DOHH2 (cell line): ENCODE results near the gene POTEF.
"Not testable (repeated sequence)": the region's sequence is repeated elsewhere in the genome, so short reads cannot be mapped to it uniquely, and the experiment has no call there.

Experiments used
- H3F3A ChIP-seq: fragments of 200-600 bp; sonication (generic), shearing (Covaris generic); 2 replicates; pipeline ENCODE4 v1.6.0; 2016; ENCODE audit warnings: antibody characterized with exemption, mild to moderate bottlenecking; ENCODE audit not compliant: control insufficient read depth, insufficient read depth
- H3K27ac ChIP-seq: fragments of 200-600 bp; sonication (generic); 2 replicates; pipeline ENCODE4 v1.5.1; 2014; ENCODE audit warnings: low read depth, mild to moderate bottlenecking, low read length, moderate library complexity
- H3K27me3 ChIP-seq: fragments of 200-600 bp; sonication (generic); 2 replicates; pipeline ENCODE4 v1.6.1; 2014; ENCODE audit warnings: mild to moderate bottlenecking, low read length, mixed read lengths; ENCODE audit not compliant: control insufficient read depth
- H3K36me3 ChIP-seq: fragments of 200-600 bp; sonication (generic); 2 replicates; pipeline ENCODE4 v1.6.1; 2014; ENCODE audit warnings: mild to moderate bottlenecking, low read length, moderate library complexity, mixed read lengths; ENCODE audit not compliant: control insufficient read depth
- H3K4me1 ChIP-seq: fragments of 200-600 bp; sonication (generic); 2 replicates; pipeline ENCODE4 v1.6.1; 2014; ENCODE audit warnings: mild to moderate bottlenecking, low read length, mixed read lengths; ENCODE audit not compliant: control insufficient read depth
- H3K4me2 ChIP-seq: fragments of 200-600 bp; sonication (generic); 2 replicates; pipeline ENCODE4 v1.6.0; 2014; ENCODE audit warnings: mild to moderate bottlenecking, low read length, moderate library complexity
- H3K4me3 ChIP-seq: fragments of 200-600 bp; sonication (generic); 2 replicates; pipeline ENCODE4 v1.5.1; 2014; ENCODE audit warnings: mild to moderate bottlenecking, low read length, mixed read lengths
- H3K79me2 ChIP-seq: fragments of 200-600 bp; sonication (generic); 2 replicates; pipeline ENCODE4 v1.6.1; 2014; ENCODE audit warnings: mild to moderate bottlenecking, low read length, mixed read lengths; ENCODE audit not compliant: control insufficient read depth
- H3K9me2 ChIP-seq: fragments of 200-600 bp; sonication (generic); replicated peaks from 2 replicates; pipeline ENCODE4 v1.6.1; 2014; ENCODE audit warnings: mild to moderate bottlenecking, low read length, mixed read lengths; ENCODE audit not compliant: control insufficient read depth
- H3K9me3 ChIP-seq: fragments of 200-600 bp; sonication (generic); 2 replicates; pipeline ENCODE4 v1.6.1; 2014; ENCODE audit warnings: antibody characterized with exemption, low read length, mixed read lengths; ENCODE audit not compliant: control insufficient read depth, insufficient read depth
- H4K20me1 ChIP-seq: fragments of 200-600 bp; sonication (generic); 2 replicates; pipeline ENCODE4 v1.6.0; 2014; ENCODE audit warnings: low read depth, mild to moderate bottlenecking, antibody characterized with exemption, low read length, moderate library complexity; ENCODE audit not compliant: control insufficient read depth, insufficient read depth

Gene POTEF

GRCh38 chr2:130102597-130103363, 26.2 kb downstream of the POTEF start:
- not testable (repeated sequence) for H3K36me3 ChIP-seq, H3K4me2 ChIP-seq, H3K27me3 ChIP-seq, H3K9me2 ChIP-seq, H4K20me1 ChIP-seq, H3K79me2 ChIP-seq, H3K27ac ChIP-seq, H3K9me3 ChIP-seq, H3K4me3 ChIP-seq, H3K4me1 ChIP-seq, H3F3A ChIP-seq

GRCh38 chr2:130062645-130063044, 66.4 kb downstream of the POTEF start:
- H3K4me3 ChIP-seq, H3K27ac ChIP-seq, H3K27me3 ChIP-seq, H3K9me2 ChIP-seq, H3K9me3 ChIP-seq, H3K4me1 ChIP-seq, H3F3A ChIP-seq, H3K79me2 ChIP-seq, H3K36me3 ChIP-seq, H3K4me2 ChIP-seq, H4K20me1 ChIP-seq: not testable (repeated sequence)

- H3K4me2 ChIP-seq, H3K9me3 ChIP-seq, H3F3A ChIP-seq, H4K20me1 ChIP-seq, H3K4me1 ChIP-seq, H3K9me2 ChIP-seq, H3K4me3 ChIP-seq, H3K27me3 ChIP-seq, H3K36me3 ChIP-seq, H3K79me2 ChIP-seq, H3K27ac ChIP-seq: not testable (repeated sequence)
Observed at GRCh38 chr2:130059982-130060381, 69.0 kb downstream of the POTEF start.

- H3K27me3 ChIP-seq, H3K4me3 ChIP-seq, H3F3A ChIP-seq, H3K27ac ChIP-seq, H3K4me2 ChIP-seq, H3K9me3 ChIP-seq, H3K4me1 ChIP-seq, H4K20me1 ChIP-seq, H3K79me2 ChIP-seq, H3K36me3 ChIP-seq, H3K9me2 ChIP-seq: not testable (repeated sequence)
Observed at GRCh38 chr2:130056336-130056735, 72.7 kb downstream of the POTEF start.

GRCh38 chr2:130053217-130053911, 75.7 kb downstream of the POTEF start:
- not testable (repeated sequence) for H3K9me3 ChIP-seq, H3K4me3 ChIP-seq, H3K4me1 ChIP-seq, H3K36me3 ChIP-seq, H3K27me3 ChIP-seq, H3K4me2 ChIP-seq, H3K79me2 ChIP-seq, H3K9me2 ChIP-seq, H3F3A ChIP-seq, H3K27ac ChIP-seq, H4K20me1 ChIP-seq

- H3K27me3 ChIP-seq, H3F3A ChIP-seq, H3K9me2 ChIP-seq, H3K79me2 ChIP-seq, H3K4me3 ChIP-seq, H3K4me1 ChIP-seq, H3K9me3 ChIP-seq, H3K36me3 ChIP-seq, H3K27ac ChIP-seq, H4K20me1 ChIP-seq, H3K4me2 ChIP-seq: not testable (repeated sequence)
Observed at GRCh38 chr2:130052376-130052775, 76.6 kb downstream of the POTEF start.

GRCh38 chr2:130048422-130048821, 80.6 kb downstream of the POTEF start:
- not testable (repeated sequence) for H3K27me3 ChIP-seq, H3K79me2 ChIP-seq, H3K4me1 ChIP-seq, H3K9me3 ChIP-seq, H3K4me3 ChIP-seq, H3K36me3 ChIP-seq, H3F3A ChIP-seq, H3K9me2 ChIP-seq, H4K20me1 ChIP-seq, H3K4me2 ChIP-seq, H3K27ac ChIP-seq

- H3K4me3 ChIP-seq, H3K36me3 ChIP-seq, H3K9me2 ChIP-seq, H3K4me1 ChIP-seq, H3K4me2 ChIP-seq, H3K27me3 ChIP-seq, H3K27ac ChIP-seq, H3F3A ChIP-seq, H3K9me3 ChIP-seq, H3K79me2 ChIP-seq, H4K20me1 ChIP-seq: not testable (repeated sequence)
Observed at GRCh38 chr2:130038265-130038603, 90.8 kb downstream of the POTEF start.
